Ishikawa (cell line): ENCODE measurements around the gene COL5A2.

Experiments used
- CEBPB ChIP-seq: IDR thresholded peaks from 2 replicates; pipeline ENCODE4 v1.6.1; 2012
- CREB1 ChIP-seq: IDR thresholded peaks from 2 replicates; pipeline ENCODE4 v1.6.1; 2012; ENCODE audit warnings: low read depth
- EGR1 ChIP-seq: IDR thresholded peaks from 2 replicates; pipeline ENCODE4 v1.6.1; 2012
- EP300 ChIP-seq: IDR thresholded peaks from 2 replicates; pipeline ENCODE4 v1.6.1; 2012; ENCODE audit warnings: borderline replicate concordance
- FOXM1 ChIP-seq: IDR thresholded peaks from 2 replicates; pipeline ENCODE4 v1.6.1; 2012; ENCODE audit warnings: low read depth, borderline replicate concordance
- NFIC ChIP-seq: IDR thresholded peaks from 2 replicates; pipeline ENCODE4 v1.6.1; 2012
- RAD21 ChIP-seq: IDR thresholded peaks from 2 replicates; pipeline ENCODE4 v1.6.1; 2012; ENCODE audit warnings: low read depth
- REST ChIP-seq: IDR thresholded peaks from 2 replicates; pipeline ENCODE4 v1.6.1; 2012; ENCODE audit warnings: low read depth, mild to moderate bottlenecking
- TAF1 ChIP-seq: IDR thresholded peaks from 2 replicates; pipeline ENCODE4 v1.6.1; 2012; ENCODE audit warnings: low read depth, mild to moderate bottlenecking
- TCF12 ChIP-seq: IDR thresholded peaks from 2 replicates; pipeline ENCODE4 v1.6.1; 2012; ENCODE audit warnings: low read depth
- TEAD4 ChIP-seq: IDR thresholded peaks from 2 replicates; pipeline ENCODE4 v1.6.1; 2012
- USF1 ChIP-seq: IDR thresholded peaks from 2 replicates; pipeline ENCODE4 v1.6.1; 2012
- YY1 ChIP-seq: IDR thresholded peaks from 2 replicates; pipeline ENCODE4 v1.6.1; 2012; ENCODE audit warnings: low read depth
- ZBTB7A ChIP-seq: IDR thresholded peaks from 2 replicates; pipeline ENCODE4 v1.6.1; 2012; ENCODE audit warnings: low read depth
- TF ChIP-seq, protein P1 (sequence below): IDR thresholded peaks from 2 replicates; pipeline ENCODE4 v1.6.1; 2012

Gene COL5A2

GRCh38 chr2:189125195-189125594 lies 54.4 kb downstream of the COL5A2 start:
- no peak for TF ChIP-seq FOXM1
- TF ChIP-seq TCF12 = no peak
- TF ChIP-seq, protein P1, sequence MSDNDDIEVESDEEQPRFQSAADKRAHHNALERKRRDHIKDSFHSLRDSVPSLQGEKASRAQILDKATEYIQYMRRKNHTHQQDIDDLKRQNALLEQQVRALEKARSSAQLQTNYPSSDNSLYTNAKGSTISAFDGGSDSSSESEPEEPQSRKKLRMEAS = no peak
- no peak for TF ChIP-seq USF1

DNA sequence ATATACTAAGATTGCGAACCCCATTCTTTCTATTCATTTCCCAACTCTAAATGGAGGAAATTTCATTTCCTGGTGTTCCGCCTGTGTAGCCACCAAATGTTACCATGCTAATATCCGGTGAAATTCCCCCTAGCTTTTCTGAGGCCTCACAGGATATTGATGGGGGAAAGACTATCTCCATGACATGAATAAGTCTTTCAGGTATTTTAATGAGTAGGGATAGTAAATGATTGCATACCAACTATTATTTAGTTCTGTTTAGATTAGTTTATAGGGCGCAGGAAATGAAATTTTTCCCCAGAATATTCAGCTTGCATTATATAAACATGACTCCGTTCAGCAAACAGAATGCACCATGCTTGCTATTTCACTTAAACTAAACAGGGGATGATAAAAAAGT lies 55.4 kb downstream of the COL5A2 start:
- TF ChIP-seq FOXM1 (no peak), RAD21 (no peak), CREB1 (no peak), CEBPB (no peak), NFIC (no peak), ZBTB7A (no peak), YY1 (no peak), TAF1 (no peak), EGR1 (no peak), TEAD4 (no peak), EP300 (no peak), USF1 (no peak), REST (no peak), TCF12 (no peak)
- TF ChIP-seq, protein P1 = no peak

GRCh38 chr2:189118386-189118785 lies 61.2 kb downstream of the COL5A2 start:
- no peak for TF ChIP-seq EGR1
- TF ChIP-seq ZBTB7A = no peak
- TF ChIP-seq, protein P1 = no peak

DNA sequence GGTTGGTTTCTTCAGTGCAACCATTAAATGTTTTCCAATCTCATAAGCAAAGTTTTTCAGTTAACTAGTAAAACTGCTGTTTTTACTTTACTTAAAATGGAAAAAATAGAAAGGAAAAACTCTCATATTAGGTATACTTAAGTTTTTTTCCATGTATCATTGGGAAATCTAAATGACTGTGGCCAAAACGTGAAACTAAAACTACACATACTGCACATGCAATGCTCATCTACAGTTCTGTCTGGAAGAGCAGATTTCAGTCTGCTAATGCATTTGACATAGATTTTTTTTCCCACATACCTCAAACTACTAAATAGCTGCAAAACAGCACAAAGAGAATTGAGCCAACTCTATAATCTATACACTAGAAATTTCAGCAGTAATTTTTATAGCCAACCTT lies 62.6 kb downstream of the COL5A2 start:
- TF ChIP-seq ZBTB7A (no peak), TEAD4 (no peak), USF1 (no peak), TAF1 (no peak), NFIC (no peak), FOXM1 (no peak), YY1 (no peak), TCF12 (no peak), EGR1 (no peak), RAD21 (no peak), CREB1 (no peak), REST (no peak), EP300 (no peak), CEBPB (no peak)
- TF ChIP-seq, protein P1 = no peak

GRCh38 chr2:189116087-189116486 lies 63.5 kb downstream of the COL5A2 start:
- TF ChIP-seq TAF1 (no peak), ZBTB7A (no peak), CREB1 (no peak)

DNA sequence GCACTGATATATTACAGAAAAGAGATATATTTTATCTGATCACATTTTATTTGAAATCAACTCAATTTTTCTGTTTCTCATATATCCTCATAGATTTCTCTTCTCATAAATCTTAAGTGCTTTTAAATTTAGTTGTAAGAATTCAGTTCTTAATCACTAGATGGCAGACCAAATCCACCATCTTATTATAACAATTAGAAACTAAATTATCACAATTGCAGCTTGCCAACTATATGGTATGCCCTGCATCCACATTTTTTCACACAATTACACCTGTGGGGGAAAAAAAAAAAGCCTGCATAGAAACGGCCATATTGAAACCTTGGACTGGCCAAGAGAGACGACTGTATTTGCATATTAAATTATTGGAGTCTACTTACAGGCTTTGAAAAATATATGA lies 64.4 kb downstream of the COL5A2 start:
- TF ChIP-seq CREB1 (no peak), RAD21 (peak; percentile 26)

DNA sequence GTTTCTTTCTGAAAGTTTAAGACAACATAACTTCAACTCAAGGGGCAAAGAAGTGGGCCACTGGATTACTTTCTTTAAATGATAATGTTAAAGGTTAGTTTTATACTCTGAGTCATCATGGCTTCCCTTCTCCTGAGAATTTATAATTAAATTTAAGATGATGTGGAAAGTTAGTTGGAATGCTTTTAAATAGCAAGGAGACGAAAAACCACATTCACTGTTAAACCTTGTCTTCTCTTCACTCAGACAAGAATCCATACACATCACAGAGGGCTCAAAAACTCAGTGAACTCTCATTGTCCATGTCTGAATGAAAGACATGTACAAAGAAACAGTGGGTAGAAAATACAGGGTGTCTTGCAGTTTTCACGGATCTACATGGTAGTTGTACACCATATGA lies 65.6 kb downstream of the COL5A2 start:
- no peak for TF ChIP-seq CREB1
- no peak for TF ChIP-seq REST
- no peak for TF ChIP-seq TAF1
- TF ChIP-seq ZBTB7A = no peak
- TF ChIP-seq CEBPB = no peak
- no peak for TF ChIP-seq USF1
- no peak for TF ChIP-seq EGR1
- TF ChIP-seq FOXM1 = no peak
- no peak for TF ChIP-seq NFIC
- no peak for TF ChIP-seq TCF12
